NCI-H1417 (cell line): ENCODE data around the gene CLMP.

ENCODE experiments used
- DNase-seq, 3 experiments: peaks; one replicate each; lab custom pipeline; 2025; lab: John Stamatoyannopoulos, UW

The CLMP gene

DNA sequence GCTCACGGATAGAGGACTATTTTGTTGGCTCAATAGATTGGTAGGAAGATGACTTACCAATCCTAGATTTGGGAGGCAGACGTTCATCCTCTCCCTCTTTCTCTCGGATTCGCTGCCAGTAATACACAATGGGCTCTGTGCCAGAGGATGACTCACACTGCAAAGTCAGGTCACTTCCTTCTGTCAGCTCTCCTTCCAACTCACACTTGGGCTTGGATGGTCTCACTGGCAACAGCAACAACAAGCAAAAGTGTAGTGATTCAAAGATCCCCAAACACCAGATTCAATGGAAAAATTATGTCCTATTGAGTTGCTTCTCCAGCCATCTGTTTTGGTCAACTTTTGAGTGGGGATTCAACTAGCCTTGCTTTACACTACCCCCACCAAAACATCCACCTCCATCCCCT lies 111.4 kb downstream of the CLMP start:
- DNase-seq = peak in 1 of 3 experiments; percentile 24

DNA sequence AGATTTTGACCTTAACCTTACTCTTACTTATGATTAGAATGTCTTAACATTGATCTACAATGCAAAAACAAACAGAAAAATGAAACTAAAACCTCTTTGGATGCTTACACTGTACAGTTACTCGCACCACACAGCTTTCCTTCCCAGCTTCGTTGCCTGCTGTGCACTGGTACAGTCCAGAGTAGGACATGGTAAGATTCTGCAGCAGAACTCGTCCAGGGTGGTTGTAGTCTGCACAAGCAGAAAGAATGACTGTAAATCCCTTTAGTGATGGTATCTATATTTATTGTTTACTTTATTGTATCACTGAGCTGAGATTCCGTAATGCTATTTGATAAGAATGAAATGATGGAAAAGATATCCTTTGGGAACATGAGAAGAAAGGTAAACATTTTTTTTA lies 112.1 kb downstream of the CLMP start:
- DNase-seq = no peak

DNA sequence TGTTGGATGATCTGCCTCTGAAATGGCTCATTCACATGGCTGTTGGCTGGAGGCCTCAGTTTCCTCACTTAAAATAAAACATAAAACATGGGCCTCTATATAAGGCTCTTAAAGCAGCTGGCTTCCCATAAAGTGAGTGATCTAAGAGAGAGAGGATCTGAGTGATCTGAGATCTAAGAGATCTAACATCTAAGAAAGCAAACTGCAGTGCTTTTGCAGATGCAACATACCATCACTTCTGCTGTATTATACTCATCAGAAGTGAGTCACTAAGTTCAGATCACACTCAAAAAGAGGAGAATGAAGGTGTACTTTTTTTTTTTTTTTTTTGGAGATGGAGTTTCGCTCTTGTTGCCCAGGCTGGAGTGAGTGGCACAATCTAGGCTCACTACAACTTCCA lies 115.0 kb downstream of the CLMP start:
- no peak for DNase-seq

DNA sequence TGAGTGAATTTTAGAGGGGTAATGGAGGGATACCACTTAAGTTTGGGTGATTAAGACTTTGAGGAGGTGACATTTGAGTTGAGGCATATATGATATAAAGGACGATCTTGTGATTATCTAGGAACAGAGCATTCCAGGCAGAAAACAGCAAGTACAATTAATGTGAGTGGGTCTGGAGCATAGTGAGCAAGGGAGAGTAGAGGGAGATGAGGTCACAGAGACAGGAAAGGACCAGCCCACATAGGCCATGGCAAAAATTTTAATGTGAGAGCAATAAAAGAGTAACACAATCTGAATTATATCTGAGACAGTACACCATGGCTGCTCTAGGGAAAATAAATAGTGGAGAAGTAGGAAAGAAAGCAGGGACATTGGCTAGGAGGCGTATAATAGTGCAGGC lies 118.6 kb downstream of the CLMP start:
- DNase-seq = no peak

DNA sequence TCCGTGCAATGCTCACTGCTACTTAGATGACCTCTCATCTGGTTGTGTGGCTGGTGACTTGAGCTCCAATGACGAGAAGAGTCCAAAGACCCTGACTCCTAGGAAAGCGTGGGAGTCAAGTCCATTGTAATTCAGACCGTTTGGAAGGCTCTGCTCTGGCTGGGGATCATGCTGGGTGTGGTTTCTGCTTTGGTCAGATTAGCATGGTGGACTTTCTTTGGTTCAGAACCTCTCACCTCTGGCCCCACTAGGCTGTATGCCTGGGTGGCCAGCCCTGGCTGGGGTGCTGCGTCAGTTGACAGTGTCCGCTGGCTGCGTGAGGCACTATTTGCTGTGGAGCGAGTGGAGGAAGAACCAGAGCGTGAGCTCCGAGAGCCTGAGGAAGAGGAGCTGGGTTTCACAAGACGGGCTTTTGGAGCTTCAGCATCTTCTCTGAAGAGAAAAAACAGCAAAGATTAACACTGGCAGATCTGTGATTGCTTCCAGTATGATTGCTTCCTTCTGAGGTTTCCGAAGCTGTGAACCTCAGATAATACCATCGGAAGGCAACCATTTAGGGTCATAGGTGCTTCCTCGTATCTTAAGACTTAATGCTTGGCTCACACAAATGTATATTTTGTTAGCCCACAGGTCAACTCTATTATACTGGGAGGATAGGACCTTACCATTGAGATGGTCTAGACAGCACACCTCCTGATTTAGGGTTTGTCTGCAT lies 121.5 kb downstream of the CLMP start:
- no peak for DNase-seq

DNA sequence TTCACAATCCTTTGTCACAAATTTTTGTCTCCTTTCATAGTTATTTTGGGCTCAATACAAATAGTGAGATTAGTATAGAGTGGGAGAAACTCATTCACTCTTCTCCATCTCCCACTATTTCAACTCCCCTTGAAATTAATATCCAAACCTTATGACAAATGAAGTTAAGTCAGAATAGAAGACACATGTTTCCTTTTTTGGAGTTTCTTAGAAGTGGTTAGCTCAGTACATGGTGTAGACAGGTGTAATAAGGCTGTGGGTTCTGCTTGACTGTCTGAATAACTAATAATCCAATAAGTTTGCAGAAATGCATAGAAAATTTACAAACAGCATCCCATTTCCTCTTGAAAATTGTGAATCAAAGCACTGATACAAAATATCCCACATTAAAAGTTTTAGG lies 122.3 kb downstream of the CLMP start:
- no peak for DNase-seq

DNA sequence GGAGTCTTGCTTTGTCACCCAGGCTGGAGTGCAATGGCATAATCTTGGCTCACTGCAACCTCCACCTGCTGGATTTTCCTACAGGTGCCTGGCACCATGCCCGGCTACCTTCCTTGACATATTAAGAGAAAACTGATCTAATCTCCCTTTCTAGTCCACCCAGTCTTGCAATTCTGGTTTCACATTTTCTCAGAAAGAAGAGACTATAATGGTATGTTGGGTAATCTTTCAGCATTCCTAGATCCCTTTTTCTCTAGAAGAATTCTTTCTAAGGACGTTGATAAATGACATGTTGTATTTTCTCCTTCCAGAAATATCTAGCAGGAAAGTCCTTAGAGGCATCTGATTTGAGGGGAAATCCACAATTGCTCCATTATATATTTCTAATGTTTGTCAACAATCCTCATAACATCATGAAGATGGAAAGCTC lies 122.7 kb downstream of the CLMP start:
- peak in 1 of 3 experiments; percentile 18 for DNase-seq

DNA sequence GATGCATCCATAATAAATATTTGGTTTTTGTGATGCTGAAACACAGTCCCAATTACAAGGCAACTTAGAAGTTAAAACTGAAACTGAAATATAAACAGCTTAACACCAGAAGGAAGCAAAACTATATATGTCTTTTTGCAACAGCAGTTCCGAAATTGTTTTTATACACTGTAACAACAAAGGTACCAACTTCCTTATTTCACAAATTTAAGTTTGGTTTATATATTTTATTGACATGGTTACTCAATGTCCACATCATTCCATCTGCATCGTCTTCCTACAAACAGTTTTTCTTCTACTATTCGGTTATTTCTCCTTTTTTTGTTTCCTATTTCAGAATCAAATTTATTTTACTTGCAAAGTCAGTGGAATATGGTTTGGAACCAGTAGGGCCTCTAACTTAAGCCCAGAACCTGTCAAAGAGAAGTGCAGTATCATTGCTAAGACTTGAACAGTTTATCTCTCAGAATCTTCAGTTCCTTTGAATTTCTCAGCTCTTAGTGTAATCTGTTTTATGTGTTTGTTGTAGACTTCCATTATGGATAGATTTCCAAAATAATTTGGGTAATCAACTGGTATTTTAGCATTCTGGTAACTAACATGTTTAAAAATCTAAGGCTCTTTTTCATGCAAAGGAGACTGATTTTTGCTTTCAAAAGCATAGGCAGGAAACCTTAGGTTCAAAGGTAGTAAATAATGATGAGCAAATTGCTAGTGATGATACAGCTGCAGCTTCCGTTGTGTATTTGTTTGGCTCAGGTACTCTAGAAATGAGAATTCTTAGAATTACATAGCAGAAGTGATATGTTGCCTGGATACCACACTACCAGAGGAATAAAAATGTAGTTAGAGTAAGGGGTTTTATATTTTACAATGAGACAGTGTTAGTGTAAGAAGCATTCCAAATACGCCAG lies 124.9 kb downstream of the CLMP start:
- DNase-seq = peak in 1 of 3 experiments; percentile 9

DNA sequence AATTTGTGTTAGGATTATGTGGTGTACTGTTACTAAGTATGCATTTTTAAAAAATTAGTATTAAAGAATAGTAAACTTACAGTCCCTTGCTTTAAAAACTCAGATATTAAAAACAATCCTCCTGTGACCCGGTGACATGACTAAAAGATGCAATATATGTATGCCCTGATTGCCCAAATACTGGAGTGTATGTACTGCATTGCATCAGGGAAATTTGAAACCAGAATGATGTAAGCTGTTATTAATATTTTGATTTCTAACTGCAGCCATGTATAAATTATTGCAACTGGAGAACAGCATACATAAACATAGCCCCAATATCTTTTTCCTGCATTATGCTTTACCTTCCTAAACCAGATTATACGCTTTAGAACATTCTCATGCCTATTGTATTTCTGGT lies 129.4 kb downstream of the CLMP start:
- DNase-seq = no peak

DNA sequence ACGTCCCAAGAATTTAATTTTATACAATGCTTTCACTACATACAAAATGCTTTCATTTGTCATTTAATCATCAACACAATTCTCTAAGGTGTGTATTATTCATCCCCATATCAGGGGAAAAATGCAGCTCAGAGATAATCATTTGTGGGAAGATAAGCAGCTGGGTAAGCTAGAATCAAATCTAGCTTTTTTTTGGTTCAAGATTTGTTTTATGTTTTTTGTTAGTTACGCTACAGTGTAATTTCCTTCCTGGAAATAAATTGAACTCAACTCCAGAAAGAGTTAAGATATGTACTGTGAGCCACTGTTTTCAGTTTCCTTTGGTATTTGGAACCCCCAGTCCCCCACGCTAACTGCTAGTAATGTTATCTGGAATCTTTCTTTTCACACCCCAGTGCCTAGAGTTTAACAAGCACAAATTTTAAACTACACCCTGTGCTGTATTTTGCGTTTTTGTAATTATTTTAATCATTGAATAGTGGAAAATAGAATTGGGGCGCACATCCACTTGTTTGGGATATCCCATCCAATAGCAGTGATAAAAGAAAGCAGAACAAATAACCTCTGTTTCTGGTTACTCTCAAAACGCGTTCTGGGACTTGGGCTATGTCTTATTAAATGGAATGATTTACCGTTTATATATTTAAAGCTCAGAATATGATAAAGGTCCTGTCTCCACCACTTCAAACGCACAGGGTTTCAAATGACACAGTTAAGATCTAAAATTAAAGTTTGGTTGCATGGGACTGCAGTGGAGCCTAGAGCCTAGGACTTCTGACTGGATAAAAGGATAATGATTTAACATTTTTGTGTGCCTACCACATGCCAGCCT lies 131.0 kb downstream of the CLMP start:
- peak in 1 of 3 experiments; percentile 8 for DNase-seq

DNA sequence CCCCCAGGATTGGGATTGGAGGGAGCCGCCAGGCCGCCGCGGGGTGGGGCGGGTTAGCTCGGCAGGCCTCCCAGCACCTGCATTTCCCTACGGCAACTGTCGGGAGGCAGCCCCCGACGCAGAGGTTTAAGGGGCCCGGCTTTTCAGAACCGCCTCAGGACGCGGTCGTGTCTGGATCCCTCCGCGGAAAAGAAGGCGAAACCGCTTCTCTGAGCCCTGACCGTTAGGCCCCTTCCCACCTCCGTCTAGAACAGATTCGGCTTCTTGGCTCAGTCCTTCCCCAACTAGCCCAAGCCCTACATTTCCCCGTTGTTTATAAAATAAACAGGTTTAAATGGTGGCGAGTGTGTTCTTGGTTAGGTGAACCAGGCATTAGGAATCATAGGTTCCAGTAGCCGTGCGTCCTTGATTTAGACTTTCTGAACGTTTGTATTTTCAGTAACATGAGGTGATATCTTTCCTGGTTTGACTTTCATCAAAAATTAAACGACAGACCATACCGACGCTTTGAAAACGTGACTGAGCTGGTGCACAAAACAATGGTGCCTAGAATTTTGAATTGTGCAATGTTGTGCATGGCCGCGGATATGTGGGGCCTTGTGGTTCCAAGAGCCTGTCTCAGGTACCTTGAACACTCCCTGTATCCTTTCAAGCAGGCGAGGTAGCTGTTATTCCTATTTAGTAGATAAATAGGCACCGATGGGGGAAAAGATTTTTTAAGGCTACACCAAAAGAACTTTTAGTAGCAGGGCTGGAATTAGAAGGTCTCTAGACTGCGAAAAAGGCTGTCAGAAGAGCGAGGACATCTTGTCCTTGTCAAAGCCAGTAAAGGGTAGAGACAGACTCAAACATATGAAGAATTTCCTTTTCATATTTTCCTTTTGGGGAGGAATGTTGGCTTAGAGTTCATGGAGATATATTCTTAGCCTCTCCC lies 131.9 kb downstream of the CLMP start:
- peak; percentile 68 to 88 (median 82) for DNase-seq

DNA sequence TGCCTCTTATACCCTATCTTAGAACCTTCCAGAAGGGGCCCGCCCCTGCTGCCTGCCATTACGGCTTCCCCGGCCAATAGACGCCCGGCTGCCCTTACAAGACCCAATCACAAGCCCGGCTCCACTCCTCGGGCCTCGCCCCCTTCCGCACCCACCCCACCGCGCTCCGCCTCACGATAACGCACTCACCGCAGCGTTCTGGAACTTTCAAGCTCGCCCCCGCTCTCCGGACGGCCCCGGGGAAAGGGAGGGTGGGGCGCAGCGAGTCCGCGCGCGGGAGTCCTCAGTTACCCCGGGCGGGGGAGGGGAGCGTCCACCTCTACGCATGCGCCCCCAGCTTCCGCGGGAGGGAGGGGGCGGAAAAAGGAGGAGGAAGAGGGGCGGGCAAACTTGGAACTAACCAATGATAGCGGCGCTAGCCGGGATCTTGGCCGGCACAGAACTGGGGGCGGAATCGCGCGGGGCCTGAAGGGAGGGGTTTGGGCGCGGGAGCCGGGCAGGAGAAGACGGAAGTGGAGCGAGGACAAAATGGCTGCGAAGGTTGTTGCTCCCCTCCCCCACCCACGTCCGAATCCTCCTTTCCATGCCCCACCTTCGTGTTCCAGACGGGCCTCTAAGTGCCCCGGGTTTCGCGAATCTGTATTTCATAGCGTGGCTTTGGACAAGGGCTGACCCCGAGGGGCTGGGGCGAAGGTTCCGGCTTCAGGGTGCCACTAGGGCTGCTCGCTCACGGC lies 132.7 kb downstream of the CLMP start:
- peak; percentile 99 to 100 (median 100) for DNase-seq

DNA sequence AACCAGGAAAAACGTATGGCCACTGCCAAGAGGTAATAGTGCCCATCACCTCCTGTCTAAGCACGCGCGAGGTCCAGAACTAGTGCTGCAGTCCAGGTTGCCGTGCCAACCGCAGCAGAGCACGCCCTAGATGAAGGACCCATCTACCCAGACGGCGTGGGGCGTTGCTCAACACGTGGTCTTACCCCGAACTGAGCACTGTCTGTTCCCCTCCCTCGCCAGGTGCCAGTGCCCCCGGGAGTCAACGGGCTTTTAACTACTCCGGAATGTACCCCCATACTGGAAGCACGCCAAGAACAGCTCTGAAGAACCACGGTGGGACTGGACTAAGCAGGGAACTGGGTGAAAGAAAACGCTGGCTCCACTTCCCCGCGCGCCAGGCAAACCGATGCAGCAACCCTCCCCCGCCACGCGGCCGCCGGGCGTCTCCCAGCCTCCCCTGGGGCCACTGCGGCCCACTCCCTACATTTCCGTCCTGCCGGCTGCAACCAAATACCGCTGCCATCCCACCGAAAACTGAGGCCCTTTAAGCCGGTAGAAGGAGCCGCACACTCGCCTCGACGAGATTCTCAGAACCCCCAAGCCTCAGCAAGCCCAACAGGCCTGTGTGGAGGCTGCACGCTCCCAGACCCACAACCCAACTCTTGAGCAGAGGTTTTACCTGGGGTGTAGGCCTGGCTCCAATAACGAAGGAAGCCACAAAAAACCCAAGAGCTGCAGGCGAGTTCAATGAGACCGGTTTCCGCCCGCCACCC lies 133.5 kb downstream of the CLMP start, which contains the start of gene HSPA8:
Gene HSPA8, minus strand, starts transcription at position 734 of the 755 bp plus-strand sequence. CDS start 812 bp downstream, outside the sequence.
- peak; percentile 56 to 86 (median 69) for DNase-seq

DNA sequence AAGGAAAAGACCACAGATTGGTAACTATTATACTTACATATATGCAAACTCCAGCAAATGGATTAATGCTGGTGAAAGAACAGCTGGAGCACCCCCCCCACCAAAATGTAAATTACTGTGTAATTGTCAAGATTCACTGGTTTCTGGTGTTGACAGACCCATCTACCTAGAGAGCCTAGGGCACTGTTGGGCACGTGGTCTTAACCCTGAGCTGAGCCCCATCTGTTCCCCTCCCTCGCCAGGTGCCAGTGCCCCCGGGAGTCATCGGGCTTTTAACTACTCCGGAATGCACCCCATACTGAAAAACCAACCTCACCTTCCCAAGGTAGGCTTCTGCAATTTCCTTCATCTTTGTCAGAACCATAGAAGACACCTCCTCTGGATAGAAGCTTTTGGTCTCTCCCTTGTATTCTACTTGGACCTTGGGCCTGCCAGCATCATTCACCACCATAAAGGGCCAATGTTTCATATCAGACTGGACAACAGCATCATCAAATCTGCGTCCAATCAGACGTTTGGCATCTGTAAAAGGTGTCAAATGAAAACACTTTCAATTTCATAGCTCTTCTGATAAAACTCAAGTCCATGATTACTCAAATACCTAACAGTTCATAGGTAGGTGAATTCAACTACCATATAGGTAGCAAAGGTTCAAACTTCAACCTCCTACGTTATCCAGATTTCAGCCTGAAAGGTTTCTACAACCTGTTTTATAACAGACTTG lies 134.6 kb downstream of the CLMP start:
- peak in 1 of 3 experiments; percentile 72 for DNase-seq

DNA sequence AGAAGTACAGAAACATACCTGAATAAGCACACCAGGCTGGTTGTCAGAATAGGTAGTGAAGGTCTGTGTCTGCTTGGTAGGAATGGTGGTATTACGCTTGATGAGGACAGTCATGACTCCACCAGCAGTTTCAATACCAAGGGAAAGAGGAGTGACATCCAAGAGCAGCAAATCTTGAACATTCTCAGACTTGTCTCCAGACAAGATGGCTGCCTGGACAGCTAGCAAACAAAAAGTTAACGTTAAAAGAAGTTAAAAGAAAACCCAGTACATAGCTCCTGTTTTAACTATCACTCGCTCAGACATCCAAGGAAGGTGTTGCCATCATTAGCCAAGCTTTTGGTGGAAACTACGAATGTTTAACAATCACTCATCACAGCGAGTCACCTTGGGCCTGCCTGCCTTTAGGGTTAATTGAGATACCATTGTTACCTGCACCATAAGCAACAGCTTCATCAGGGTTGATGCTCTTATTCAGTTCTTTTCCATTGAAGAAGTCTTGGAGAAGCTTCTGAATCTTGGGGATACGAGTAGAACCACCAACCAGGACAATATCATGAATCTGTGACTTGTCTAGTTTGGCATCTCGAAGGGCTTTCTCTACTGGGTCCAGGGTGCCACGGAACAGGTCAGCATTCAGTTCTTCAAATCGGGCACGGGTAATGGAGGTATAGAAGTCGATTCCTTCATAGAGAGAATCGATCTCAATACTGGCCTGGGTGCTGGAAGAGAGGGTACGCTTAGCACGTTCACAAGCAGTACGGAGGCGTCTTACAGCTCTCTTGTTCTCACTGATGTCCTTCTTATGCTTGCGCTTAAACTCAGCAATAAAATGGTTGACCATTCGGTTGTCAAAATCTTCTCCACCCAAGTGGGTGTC lies 135.8 kb downstream of the CLMP start:
- DNase-seq = peak in 1 of 3 experiments; percentile 70

DNA sequence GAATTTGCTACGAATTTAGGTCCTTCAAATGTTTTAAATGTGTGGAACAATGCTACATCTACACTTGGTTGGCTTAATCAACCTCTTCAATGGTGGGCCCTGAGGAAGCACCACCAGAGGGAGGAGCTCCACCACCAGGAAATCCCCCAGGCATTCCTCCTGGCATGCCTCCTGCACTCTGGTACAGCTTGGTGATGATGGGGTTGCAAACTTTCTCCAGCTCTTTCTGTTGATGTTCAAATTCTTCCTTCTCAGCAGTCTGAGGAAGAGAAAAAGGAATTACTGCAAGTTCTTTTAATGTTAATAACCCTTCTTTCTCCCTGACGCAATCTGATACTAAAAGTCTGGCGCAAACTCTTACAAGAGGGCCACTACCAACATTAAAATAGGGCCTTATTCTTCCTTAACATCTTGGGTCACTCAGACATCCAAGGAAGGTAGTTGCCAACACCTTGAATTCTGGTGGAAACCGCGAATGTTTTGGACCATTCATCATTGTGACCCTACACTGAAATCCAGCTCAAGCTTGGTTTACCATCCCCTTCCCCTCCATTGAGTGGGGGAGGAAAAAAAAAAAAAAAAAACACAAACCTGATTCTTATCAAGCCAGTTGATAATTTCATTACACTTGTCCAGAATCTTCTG lies 137.3 kb downstream of the CLMP start:
- peak in 1 of 3 experiments; percentile 57 for DNase-seq

DNA sequence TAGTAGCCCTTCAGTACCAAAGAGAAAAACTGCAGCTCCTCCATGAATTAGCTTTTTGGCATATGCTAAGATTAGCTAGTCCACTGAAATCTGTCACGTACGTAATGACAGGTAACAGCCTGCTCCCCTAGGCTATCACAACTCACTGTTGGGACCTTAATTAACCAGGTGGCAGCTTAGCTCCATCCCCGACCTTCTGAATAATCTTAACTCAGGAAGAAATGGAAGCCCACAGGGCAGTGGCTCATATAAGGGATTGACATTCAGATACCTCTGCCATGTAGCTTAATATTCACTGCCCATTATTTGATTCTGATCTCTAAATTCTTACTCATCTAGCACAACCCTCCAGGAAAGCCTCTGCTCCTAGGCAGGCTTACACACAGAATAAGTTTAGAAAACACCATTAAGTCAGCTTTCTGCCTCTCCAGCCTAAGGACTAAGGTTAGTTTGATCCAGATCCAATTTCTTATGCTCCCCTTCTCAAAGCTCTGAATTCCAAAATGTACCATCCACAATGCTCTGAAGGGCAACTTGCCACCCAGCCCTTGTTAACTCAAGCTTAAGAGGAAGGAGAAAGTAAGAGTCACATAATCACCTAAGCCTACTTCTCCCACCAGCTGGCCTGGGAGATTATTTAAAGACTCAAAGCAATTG lies 138.1 kb downstream of the CLMP start:
- DNase-seq = peak in 1 of 3 experiments; percentile 38
